ENCODE data around the gene MYO15A. TPM values are rescaled to one million over a fixed set of nuclear protein-coding genes. Genes with fewer than 3 reads are reported as not detected.
A peak's percentile ranks its signal among the peaks of the same experiment; 100 is the strongest.

MYO15A gene
- total RNA-seq, 2 experiments from 2014 or later: 0.23 to 0.35 TPM

DNA sequence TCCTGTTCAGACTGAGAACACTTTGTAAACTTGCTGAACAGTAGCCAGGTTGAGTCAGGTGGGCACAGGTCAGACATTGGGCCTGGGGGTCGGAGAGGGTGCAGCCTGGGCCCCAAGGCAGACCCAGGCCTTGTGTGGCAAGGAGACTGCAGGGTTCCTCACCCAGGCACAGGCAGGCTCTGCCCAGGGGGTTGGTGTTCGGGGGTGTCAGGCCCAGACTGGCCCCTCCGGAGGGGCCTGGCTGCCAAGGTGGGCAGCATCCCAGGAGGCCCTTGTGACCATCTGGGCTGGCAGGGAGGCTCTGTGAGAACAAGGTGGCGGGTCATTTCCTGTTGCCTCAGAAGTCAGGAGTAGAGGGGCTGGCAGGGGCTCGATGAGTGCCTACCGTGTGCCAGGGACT lies 585 bp upstream of the MYO15A start:
- CTCF ChIA-PET: no interaction called here

GRCh38 chr17:18109935-18110485 lies 1.5 kb downstream of the MYO15A start:
- Mint-ChIP-seq H3K4me1 (no peaks in the 10 kb centered on the region), H3K9me3 (no peaks in the 10 kb centered on the region), H3K27ac (no peak overlapping the region), H3K36me3 (ENCODE audit: low read depth) (no peaks in the 10 kb centered on the region), H3K4me3 (no peak overlapping the region), H3K27me3 (no peaks in the 10 kb centered on the region)
- POLR2A ChIA-PET: no interaction called here
- no peak for DNase-seq
- CTCF ChIA-PET: no interaction called here

More for the DNA sequence above, 585 bp upstream of the MYO15A start:
- POLR2A ChIA-PET: no interaction called here
- Mint-ChIP-seq H3K9me3 (no peaks in the 10 kb centered on the region), H3K4me3 (no peak overlapping the region), H3K36me3 (ENCODE audit: low read depth) (no peaks in the 10 kb centered on the region), H3K27me3 (no peaks in the 10 kb centered on the region), H3K27ac (no peak overlapping the region), H3K4me1 (no peaks in the 10 kb centered on the region)
- DNase-seq: no peak

DNA sequence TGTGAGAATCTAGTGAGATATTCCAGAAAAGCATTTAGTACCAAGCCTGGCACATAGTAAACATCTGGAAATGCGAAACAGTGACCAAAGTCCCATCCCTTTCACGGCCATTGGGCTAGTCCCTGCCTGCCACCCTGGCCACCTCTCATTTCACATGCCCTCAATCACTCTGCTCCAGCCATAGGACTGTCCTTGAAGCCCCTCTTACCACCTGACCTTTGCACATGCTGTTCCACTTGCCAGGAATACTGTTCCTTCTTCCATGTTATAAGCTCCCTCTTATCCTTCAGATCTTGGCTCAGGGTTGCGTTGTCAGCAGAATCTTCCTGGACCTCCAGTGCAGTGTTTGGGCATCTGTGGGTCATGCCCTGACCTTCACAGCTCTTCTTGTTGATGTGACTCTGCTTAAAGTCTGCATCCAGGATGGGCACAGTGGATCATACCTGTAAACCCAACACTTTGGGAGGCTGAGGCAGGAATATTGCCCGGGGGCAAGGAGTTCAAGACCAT lies 2.1 kb downstream of the MYO15A start:
- POLR2A ChIA-PET: no interaction called here
- no peak for DNase-seq
- H3K4me3 Mint-ChIP-seq: no peak overlapping the region
- no peaks in the 10 kb centered on the region for H3K4me1 Mint-ChIP-seq
- H3K27me3 Mint-ChIP-seq: no peaks in the 10 kb centered on the region
- no peak overlapping the region for H3K27ac Mint-ChIP-seq
- no peaks in the 10 kb centered on the region for H3K36me3 Mint-ChIP-seq (ENCODE audit: low read depth)
- CTCF ChIA-PET: no interaction called here
- H3K9me3 Mint-ChIP-seq: no peaks in the 10 kb centered on the region

DNA sequence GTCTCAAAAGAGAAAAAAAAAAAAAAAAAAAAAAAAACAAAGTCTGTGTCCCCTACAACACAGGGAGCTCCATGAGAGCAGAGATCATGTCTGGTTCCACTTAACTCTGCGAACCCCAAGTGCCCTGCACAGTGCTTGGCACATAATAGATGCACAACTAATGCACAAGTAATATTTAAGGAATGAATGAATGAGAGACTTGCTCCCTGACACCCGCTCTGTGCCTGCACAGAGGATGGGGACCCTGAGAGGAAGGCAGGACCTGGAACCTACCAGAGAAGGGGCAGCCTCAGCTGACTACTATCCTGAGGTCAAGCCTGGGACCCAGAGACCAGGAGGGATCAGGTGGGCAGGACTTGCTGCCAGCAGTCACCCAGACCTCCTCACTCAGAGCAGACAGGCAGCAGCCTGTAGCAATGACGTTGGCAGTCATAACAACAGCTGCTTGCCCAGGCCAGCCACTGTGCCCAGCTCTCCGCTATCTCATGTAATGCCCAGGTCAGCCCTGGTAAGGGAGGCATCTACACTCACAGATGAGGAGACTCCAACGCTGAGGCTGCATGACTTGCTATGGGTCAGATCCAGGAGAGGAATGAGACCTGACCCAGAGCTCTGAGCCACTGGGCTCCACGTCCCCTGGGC lies 2.9 kb downstream of the MYO15A start:
- DNase-seq: no peak
- Mint-ChIP-seq H3K27me3 (no peaks in the 10 kb centered on the region), H3K27ac (no peak overlapping the region), H3K36me3 (ENCODE audit: low read depth) (no peaks in the 10 kb centered on the region), H3K4me1 (no peaks in the 10 kb centered on the region), H3K4me3 (no peak overlapping the region), H3K9me3 (no peaks in the 10 kb centered on the region)
- POLR2A ChIA-PET: no interaction called here
- CTCF ChIA-PET: no interaction called here

DNA sequence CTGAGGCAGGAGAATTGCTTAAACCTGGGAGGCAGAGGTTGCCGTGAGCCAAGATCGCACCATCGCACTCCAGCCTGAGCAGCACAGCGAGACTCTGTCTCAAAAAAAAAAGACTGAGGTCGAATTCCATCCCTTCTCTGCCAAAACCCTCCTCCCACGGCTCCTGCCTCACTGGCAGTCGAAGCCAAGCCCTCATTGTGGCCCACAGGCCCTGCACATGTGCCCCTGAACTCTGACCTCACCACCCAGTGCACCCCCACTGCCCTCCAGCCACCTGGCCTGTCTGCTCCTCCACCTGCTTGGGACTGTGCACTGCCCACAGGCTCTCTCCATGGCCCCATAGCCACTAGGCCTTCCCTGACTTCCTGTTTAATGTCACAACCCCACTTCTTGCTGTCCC lies 7.0 kb downstream of the MYO15A start:
- peaks cover 4% of the 10 kb centered on the region for H3K9me3 Mint-ChIP-seq
- no peaks in the 10 kb centered on the region for H3K4me1 Mint-ChIP-seq
- DNase-seq: no peak
- H3K36me3 Mint-ChIP-seq (ENCODE audit: low read depth): peaks cover 3% of the 10 kb centered on the region
- no peak overlapping the region for H3K4me3 Mint-ChIP-seq
- H3K27me3 Mint-ChIP-seq: no peaks in the 10 kb centered on the region
- H3K27ac Mint-ChIP-seq: no peak overlapping the region
- CTCF ChIA-PET: no interaction called here
- POLR2A ChIA-PET: no interaction called here

GRCh38 chr17:18116078-18116477 lies 7.5 kb downstream of the MYO15A start:
- H3K4me1 Mint-ChIP-seq: no peaks in the 10 kb centered on the region
- no peak for DNase-seq
- no peaks in the 10 kb centered on the region for H3K27me3 Mint-ChIP-seq
- ChIA-PET POLR2A (no interaction called here), CTCF (no interaction called here)
- H3K4me3 Mint-ChIP-seq: no peak overlapping the region
- H3K27ac Mint-ChIP-seq: no peak overlapping the region
- peaks cover 4% of the 10 kb centered on the region for H3K9me3 Mint-ChIP-seq
- H3K36me3 Mint-ChIP-seq (ENCODE audit: low read depth): peaks cover 3% of the 10 kb centered on the region

DNA sequence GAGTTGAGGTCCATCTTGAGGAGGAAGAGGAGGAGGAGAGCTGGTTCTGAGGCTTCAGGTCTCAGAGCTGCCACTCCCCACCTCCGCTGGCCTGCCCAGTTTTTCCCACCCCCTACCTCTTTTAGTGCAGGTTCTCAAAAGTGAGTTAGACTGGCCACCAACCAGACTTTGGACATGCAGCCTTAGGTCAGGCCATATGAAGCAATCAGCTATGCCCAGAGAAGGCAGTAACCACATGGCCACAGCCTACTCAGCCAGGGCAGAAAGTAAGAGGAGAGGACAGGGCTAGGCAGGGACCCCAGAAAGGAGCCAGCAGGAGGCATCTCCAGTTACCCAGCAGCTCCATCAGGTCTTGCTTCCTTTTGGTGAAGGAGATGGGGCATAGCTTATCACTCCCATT lies 9.0 kb downstream of the MYO15A start:
- DNase-seq: no peak
- Mint-ChIP-seq H3K27me3 (no peaks in the 10 kb centered on the region), H3K4me3 (no peak overlapping the region), H3K27ac (no peak overlapping the region), H3K9me3 (peaks cover 4% of the 10 kb centered on the region), H3K4me1 (no peaks in the 10 kb centered on the region), H3K36me3 (ENCODE audit: low read depth) (peaks cover 3% of the 10 kb centered on the region)
- ChIA-PET POLR2A (no interaction called here), CTCF (interaction anchor here (0.8 kb wide), 1 partner anchor 19 kb away, joined by 3 read pairs; no protein-coding TSS in a partner anchor)

DNA sequence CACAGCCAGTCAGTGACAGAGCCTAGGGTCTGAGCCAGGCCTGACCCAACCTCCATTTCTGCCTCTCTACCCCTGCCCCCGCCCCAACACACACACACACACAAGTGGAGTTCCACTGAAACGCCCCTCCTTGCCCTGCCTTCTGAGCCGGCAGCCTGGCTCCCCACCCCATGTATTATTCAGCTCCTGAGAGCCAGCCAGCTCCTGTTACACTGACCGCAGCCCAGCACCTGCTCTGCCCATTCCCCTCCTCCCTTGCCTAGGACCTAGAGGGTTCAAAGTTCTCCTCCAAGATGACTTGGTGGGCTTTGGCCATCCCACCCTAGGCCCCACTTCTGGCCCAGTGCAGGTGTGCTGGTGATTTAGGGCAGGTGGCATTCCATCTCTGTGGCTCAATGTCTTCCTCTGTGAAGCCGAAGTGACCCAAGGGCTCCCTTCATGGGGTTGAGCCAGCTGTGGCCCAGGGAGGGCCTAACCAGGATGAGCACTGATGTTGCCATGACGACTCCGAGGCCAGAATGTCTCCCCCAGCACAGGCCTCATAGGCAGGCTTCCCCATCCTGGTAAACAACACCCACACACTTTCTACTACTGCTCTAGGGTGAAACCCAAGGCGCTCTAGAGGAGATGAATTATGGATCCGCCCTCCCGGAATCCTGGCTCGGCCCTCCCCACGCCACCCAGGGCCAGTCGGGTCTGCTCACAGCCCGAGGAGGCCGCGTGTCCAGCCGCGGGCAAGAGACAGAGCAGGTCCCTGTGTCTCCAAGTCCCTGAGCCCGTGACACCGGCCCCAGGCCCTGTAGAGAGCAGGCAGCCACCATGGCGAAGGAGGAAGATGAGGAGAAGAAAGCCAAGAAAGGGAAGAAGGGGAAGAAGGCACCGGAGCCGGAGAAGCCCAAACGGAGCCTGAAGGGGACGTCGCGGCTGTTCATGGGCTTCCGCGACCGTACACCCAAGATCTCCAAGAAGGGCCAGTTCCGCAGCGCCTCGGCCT lies 9.7 kb downstream of the MYO15A start:
- Mint-ChIP-seq H3K27me3 (no peaks in the 10 kb centered on the region), H3K36me3 (ENCODE audit: low read depth) (peaks cover 3% of the 10 kb centered on the region), H3K27ac (no peak overlapping the region), H3K4me3 (no peak overlapping the region), H3K4me1 (no peaks in the 10 kb centered on the region), H3K9me3 (peaks cover 4% of the 10 kb centered on the region)
- POLR2A ChIA-PET: no interaction called here
- CTCF ChIA-PET: interaction anchor here (0.8 kb wide), 1 partner anchor 19 kb away, joined by 3 read pairs; no protein-coding TSS in a partner anchor
- DNase-seq: no peak

DNA sequence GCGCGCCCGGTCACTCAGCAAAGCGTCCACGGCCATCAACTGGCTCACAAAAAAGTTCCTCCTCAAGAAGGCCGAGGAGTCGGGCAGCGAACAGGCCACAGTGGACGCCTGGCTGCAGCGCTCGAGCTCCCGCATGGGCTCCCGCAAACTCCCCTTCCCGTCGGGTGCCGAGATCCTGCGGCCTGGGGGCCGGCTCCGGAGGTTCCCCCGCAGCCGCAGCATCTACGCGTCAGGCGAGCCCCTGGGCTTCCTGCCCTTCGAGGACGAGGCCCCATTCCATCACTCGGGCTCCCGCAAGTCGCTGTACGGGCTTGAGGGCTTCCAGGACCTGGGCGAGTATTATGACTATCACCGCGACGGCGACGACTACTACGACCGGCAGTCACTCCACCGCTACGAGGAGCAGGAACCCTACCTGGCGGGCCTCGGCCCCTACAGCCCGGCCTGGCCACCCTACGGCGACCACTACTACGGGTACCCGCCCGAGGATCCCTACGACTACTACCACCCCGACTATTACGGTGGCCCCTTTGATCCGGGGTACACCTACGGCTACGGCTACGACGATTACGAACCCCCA lies 10.7 kb downstream of the MYO15A start:
- no peak overlapping the region for H3K4me3 Mint-ChIP-seq
- ChIA-PET CTCF (no interaction called here), POLR2A (no interaction called here)
- no peaks in the 10 kb centered on the region for H3K27me3 Mint-ChIP-seq
- H3K36me3 Mint-ChIP-seq (ENCODE audit: low read depth): peaks cover 3% of the 10 kb centered on the region
- no peaks in the 10 kb centered on the region for H3K4me1 Mint-ChIP-seq
- DNase-seq: no peak
- H3K27ac Mint-ChIP-seq: peak overlapping the region; percentile 31
- H3K9me3 Mint-ChIP-seq: peaks cover 4% of the 10 kb centered on the region

- no peak overlapping the region for H3K4me3 Mint-ChIP-seq
- H3K4me1 Mint-ChIP-seq: no peaks in the 10 kb centered on the region
- peaks cover 3% of the 10 kb centered on the region for H3K36me3 Mint-ChIP-seq (ENCODE audit: low read depth)
- no peak overlapping the region for H3K27ac Mint-ChIP-seq
- DNase-seq: no peak
- CTCF ChIA-PET: no interaction called here
- POLR2A ChIA-PET: no interaction called here
- no peaks in the 10 kb centered on the region for H3K27me3 Mint-ChIP-seq
- H3K9me3 Mint-ChIP-seq: peaks cover 4% of the 10 kb centered on the region
Measured at GRCh38 chr17:18119938-18120337, 11.4 kb downstream of the MYO15A start.

GRCh38 chr17:18120461-18121017 lies 12.0 kb downstream of the MYO15A start:
- no peak for DNase-seq
- POLR2A ChIA-PET: no interaction called here
- H3K9me3 Mint-ChIP-seq: peaks cover 4% of the 10 kb centered on the region

GRCh38 chr17:18121144-18121910 lies 12.8 kb downstream of the MYO15A start:
- ChIA-PET POLR2A (no interaction called here), CTCF (no interaction called here)
- no peak overlapping the region for H3K4me3 Mint-ChIP-seq
- peaks cover 3% of the 10 kb centered on the region for H3K36me3 Mint-ChIP-seq (ENCODE audit: low read depth)
- H3K9me3 Mint-ChIP-seq: peaks cover 4% of the 10 kb centered on the region
- no peaks in the 10 kb centered on the region for H3K4me1 Mint-ChIP-seq
- DNase-seq: no peak
- H3K27me3 Mint-ChIP-seq: no peaks in the 10 kb centered on the region
- H3K27ac Mint-ChIP-seq: no peak overlapping the region

More at GRCh38 chr17:18120461-18121017, 12.0 kb downstream of the MYO15A start:
- Mint-ChIP-seq H3K27ac (no peak overlapping the region), H3K4me1 (no peaks in the 10 kb centered on the region), H3K4me3 (no peak overlapping the region), H3K36me3 (ENCODE audit: low read depth) (peaks cover 3% of the 10 kb centered on the region), H3K27me3 (no peaks in the 10 kb centered on the region)
- CTCF ChIA-PET: no interaction called here

All from activated CD4-positive, alpha-beta T cell treated with anti-CD3 and anti-CD28 coated beads, Interleukin-2, amount 10 ng/mL, durations not matched to agents 7 days and 5 days (primary cell).